Measurements from ENCODE around the gene BTBD9. TPM values are rescaled to one million over a fixed set of nuclear protein-coding genes. Genes with fewer than 3 reads are reported as not detected.

Gene BTBD9
- total RNA-seq, 6 experiments from 2014 or later = 4.5 to 7.5 (median 5.7) TPM

DNA sequence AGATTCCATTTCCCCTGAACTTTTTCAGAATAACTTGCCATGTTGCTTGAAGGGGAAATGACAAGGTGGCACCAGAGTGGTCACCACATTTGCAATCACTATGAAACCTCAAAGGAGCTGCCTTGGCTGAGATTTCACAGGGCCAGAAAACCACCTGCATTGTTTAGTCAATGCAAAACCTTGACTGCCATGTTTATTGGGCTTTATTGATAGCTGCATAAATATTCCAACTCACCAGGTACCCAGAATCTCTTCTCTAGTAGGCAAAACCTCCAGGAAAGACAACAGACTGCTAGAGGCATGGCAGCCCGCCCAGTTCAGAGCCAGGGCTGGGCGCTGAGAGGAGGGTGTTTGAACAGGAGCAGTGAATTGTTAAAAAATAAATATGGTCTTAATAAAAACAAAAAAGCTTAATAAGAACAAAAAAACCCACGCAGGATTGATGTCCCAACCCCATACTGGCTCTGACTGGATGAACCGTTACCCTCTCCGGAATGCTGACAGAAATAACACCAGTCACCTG is 444.6 kb downstream of the BTBD9 start:
- no peak overlapping the region for H3K27ac ChIP-seq
- H3K4me1 ChIP-seq = no peaks in the 10 kb centered on the region
- intact Hi-C loops (cut with DNase I) = no loop called here
- no peaks in the 10 kb centered on the region for H3K9me3 ChIP-seq
- H3K27me3 ChIP-seq = no peaks in the 10 kb centered on the region
- DNase-seq = no peak
- WGBS (ENCODE audit: insufficient coverage, low coverage, low lambda C conversion rate, missing lambda C conversion rate) = 60% methylated on average over 4 of the region's 5 CpGs
- TF ChIP-seq, protein P1, sequence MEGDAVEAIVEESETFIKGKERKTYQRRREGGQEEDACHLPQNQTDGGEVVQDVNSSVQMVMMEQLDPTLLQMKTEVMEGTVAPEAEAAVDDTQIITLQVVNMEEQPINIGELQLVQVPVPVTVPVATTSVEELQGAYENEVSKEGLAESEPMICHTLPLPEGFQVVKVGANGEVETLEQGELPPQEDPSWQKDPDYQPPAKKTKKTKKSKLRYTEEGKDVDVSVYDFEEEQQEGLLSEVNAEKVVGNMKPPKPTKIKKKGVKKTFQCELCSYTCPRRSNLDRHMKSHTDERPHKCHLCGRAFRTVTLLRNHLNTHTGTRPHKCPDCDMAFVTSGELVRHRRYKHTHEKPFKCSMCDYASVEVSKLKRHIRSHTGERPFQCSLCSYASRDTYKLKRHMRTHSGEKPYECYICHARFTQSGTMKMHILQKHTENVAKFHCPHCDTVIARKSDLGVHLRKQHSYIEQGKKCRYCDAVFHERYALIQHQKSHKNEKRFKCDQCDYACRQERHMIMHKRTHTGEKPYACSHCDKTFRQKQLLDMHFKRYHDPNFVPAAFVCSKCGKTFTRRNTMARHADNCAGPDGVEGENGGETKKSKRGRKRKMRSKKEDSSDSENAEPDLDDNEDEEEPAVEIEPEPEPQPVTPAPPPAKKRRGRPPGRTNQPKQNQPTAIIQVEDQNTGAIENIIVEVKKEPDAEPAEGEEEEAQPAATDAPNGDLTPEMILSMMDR (IDR thresholded peaks at IDR 0.05) = no peak
- no peak for TF ChIP-seq POLR2A (IDR thresholded peaks at IDR 0.05)
- no peaks in the 10 kb centered on the region for H3K36me3 ChIP-seq
- no peak overlapping the region for H3K4me3 ChIP-seq
- no peak for ATAC-seq

DNA sequence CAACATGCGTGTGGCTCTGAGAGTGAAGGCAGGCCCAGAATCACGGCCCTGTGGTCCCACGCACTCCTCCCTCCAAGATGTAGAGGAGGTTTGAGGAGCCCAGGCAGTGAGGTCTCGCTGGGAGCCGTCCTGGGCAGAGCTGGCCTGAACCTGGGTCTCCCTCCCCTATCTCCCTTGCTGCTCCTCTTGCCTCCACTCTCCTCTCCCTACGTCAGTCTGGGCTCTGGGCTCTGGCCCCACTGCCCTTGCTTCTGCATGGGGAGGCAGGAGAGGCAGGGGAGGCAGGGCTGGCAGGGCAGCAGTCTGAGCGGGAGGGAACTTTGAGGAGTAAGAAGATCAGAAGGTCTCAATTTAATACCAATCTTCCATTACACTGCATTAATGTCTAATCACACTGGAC is 445.1 kb downstream of the BTBD9 start:
- Histone ChIP-seq H3K9me3 (no peaks in the 10 kb centered on the region), H3K4me3 (no peak overlapping the region), H3K27me3 (no peaks in the 10 kb centered on the region), H3K4me1 (no peaks in the 10 kb centered on the region), H3K27ac (no peak overlapping the region), H3K36me3 (no peaks in the 10 kb centered on the region)
- TF ChIP-seq, protein P1 (IDR thresholded peaks at IDR 0.05) = no peak
- TF ChIP-seq POLR2A (IDR thresholded peaks at IDR 0.05) = no peak
- intact Hi-C loops (cut with DNase I) = no loop called here
- peak in 1 of 3 donors; percentile 25 for DNase-seq
- 93% methylated on average over 3 of the region's 7 CpGs for WGBS (ENCODE audit: insufficient coverage, low coverage, low lambda C conversion rate, missing lambda C conversion rate)
- ATAC-seq = peak in 1 of 4 donors; percentile 24

DNA sequence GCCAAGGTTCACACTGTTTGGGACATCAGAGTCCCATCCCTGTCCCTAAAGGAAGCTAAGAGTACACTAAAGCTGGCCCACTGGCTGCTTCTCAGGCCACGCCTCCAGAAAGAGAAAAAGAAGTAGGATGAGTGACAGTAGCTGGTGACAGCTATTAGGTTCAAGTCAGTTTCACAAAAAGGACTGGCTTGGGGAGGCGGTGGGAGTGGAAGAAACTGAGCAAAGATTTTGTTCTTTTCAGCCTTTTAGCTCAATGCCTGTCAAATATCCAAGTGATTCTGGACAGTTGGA is 445.5 kb downstream of the BTBD9 start:
- H3K36me3 ChIP-seq = no peaks in the 10 kb centered on the region
- TF ChIP-seq, protein P1 (IDR thresholded peaks at IDR 0.05) = no peak
- TF ChIP-seq POLR2A (IDR thresholded peaks at IDR 0.05) = no peak
- H3K4me1 ChIP-seq = no peaks in the 10 kb centered on the region
- intact Hi-C loops (cut with DNase I) = no loop called here
- no peaks in the 10 kb centered on the region for H3K9me3 ChIP-seq
- DNase-seq = no peak
- no peak for ATAC-seq
- no peaks in the 10 kb centered on the region for H3K27me3 ChIP-seq
- WGBS (ENCODE audit: insufficient coverage, low coverage, low lambda C conversion rate, missing lambda C conversion rate) = no CpG with 5 or more reads among the region's 2 CpGs
- no peak overlapping the region for H3K27ac ChIP-seq
- no peak overlapping the region for H3K4me3 ChIP-seq

DNA sequence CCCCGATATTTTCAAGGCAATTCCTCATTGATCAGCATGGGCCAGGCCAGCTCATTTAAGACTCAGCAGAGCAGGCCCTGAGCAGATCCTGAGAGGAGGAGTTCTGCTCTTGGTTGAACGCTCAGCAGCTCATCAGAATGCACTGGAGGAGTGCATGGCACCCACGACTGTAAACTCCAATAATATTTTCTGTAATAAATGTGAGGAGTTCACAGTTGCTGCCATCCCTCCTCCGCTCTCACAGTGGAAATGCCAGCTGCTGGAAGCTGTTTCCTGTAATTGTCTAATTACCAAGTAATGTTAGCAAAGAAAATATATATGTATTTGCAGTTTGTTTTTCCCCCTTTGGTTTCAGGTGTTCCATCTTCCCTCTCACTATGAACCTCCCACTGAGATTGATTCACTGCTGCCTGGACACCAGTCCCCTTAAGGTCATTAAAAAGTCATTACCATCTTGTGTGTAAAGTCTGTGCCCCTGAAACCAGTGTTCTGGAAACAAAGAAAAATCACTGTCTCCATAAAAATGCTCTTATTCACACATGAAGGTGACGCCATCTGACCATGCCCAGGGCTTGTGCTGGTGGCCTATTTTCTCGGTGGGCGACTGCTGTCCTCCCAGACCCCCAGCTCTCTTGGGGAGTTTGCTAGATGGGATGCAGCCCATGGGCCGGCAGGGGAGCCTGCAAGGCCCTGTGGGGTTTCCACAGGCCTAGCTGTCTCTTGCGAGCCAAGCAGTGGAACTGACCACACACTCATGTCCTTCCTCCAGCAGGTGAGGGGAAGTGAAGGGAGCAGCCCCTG is 446.0 kb downstream of the BTBD9 start:
- intact Hi-C loops (cut with DNase I) = no loop called here
- peak in 1 of 3 donors; percentile 11 for DNase-seq
- no peak for ATAC-seq
- 79% methylated on average over 5 of the region's 9 CpGs for WGBS (ENCODE audit: insufficient coverage, low coverage, low lambda C conversion rate, missing lambda C conversion rate)
- no peaks in the 10 kb centered on the region for H3K9me3 ChIP-seq
- TF ChIP-seq, protein P1 (IDR thresholded peaks at IDR 0.05) = no peak
- H3K4me1 ChIP-seq = no peaks in the 10 kb centered on the region
- H3K27me3 ChIP-seq = no peaks in the 10 kb centered on the region
- no peak overlapping the region for H3K4me3 ChIP-seq
- H3K27ac ChIP-seq = no peak overlapping the region
- no peaks in the 10 kb centered on the region for H3K36me3 ChIP-seq
